Neural progenitor cell (in vitro differentiated cells): ENCODE measurements around the gene GPM6B.

Experiments used
- EZH2 ChIP-seq: fragments of 200-600 bp; sonication (generic); IDR thresholded peaks from 2 replicates; pipeline ENCODE4 v1.6.1; 2017; ENCODE audit warnings: antibody characterized with exemption, mild to moderate bottlenecking, moderate library complexity
- EZH2phosphoT487 ChIP-seq: fragments of 200-600 bp; sonication (generic); IDR thresholded peaks from 2 replicates; pipeline ENCODE4 v1.6.1; 2017; ENCODE audit warnings: antibody characterized with exemption
- TF ChIP-seq, protein P1 (sequence below): fragments of 200-600 bp; sonication (generic); IDR thresholded peaks from 2 replicates; pipeline ENCODE4 v1.5.1; 2017; ENCODE audit warnings: antibody characterized with exemption, mild to moderate bottlenecking

DNA sequence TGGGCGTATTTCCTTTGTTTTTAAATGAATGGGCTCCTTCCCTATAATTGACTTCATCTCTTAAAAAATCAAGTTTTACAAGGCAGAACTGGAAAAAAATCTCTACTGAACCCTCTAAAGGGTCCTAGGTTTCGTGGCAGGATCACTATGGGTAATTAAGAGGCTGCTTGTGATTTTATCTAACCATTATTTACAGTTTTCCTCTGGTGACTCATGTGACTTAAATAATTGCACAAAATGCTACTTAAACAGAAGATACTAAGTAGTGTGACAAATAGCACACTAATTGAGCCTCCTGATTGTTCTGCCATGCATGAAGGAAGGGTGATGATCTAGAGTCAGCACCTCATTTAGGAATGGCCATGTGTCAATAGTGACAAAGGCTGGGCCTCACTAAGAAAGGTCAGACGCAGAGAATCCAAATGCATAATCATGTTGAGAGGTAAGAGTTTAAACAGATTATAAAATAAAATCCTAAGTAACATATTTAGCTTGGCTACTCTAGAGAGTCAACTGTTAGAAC is 46.8 kb downstream of the GPM6B start:
- TF ChIP-seq, protein P1, sequence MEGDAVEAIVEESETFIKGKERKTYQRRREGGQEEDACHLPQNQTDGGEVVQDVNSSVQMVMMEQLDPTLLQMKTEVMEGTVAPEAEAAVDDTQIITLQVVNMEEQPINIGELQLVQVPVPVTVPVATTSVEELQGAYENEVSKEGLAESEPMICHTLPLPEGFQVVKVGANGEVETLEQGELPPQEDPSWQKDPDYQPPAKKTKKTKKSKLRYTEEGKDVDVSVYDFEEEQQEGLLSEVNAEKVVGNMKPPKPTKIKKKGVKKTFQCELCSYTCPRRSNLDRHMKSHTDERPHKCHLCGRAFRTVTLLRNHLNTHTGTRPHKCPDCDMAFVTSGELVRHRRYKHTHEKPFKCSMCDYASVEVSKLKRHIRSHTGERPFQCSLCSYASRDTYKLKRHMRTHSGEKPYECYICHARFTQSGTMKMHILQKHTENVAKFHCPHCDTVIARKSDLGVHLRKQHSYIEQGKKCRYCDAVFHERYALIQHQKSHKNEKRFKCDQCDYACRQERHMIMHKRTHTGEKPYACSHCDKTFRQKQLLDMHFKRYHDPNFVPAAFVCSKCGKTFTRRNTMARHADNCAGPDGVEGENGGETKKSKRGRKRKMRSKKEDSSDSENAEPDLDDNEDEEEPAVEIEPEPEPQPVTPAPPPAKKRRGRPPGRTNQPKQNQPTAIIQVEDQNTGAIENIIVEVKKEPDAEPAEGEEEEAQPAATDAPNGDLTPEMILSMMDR: no peak
- TF ChIP-seq EZH2: no peak
- no peak for TF ChIP-seq EZH2phosphoT487
